HepG2 (cell line): Measurements from ENCODE around the gene UBE2C. TPM values are rescaled to one million over a fixed set of nuclear protein-coding genes. Genes with fewer than 3 reads are reported as not detected.

Experiments
- ATF4 ChIP-seq, 2 experiments: fragments of 450-650 bp in 1 of 2; sonication (generic) in 1 of 2; formaldehyde crosslinking; IDR thresholded peaks; 2 replicates each; pipeline versions ENCODE4 v1.5.0 to v1.8.0; 2020 to 2022; ENCODE audit warnings: mild to moderate bottlenecking in 1 of 2, missing genetic modification reagents in 1 of 2
- ATM ChIP-seq: fragments of 450-650 bp; IDR thresholded peaks from 2 replicates; pipeline ENCODE4 v1.7.1; 2017; ENCODE audit warnings: mild to moderate bottlenecking, borderline replicate concordance
- CHCHD3 ChIP-seq: sonication (generic); formaldehyde crosslinking; IDR thresholded peaks from 2 replicates; pipeline ENCODE4 v1.8.0; 2022; ENCODE audit warnings: mild to moderate bottlenecking, missing genetic modification reagents, moderate library complexity
- CHD2 ChIP-seq: IDR thresholded peaks from 2 replicates; pipeline ENCODE4 v1.6.1; 2011; ENCODE audit warnings: low read depth, low read length, improper control_type of control experiment
- HNRNPL ChIP-seq: fragments of 200-400 bp; formaldehyde crosslinking; IDR thresholded peaks from 2 replicates; pipeline ENCODE4 v1.6.1; 2017; ENCODE audit warnings: mild to moderate bottlenecking, low read depth, low read length
- KLF13 ChIP-seq: sonication (generic); formaldehyde crosslinking; IDR thresholded peaks from 2 replicates; pipeline ENCODE4 v1.4.0; 2020; ENCODE audit warnings: mild to moderate bottlenecking, missing genetic modification reagents
- PITX1 ChIP-seq: sonication (generic); formaldehyde crosslinking; IDR thresholded peaks from 2 replicates; pipeline ENCODE4 v1.5.1; 2020; ENCODE audit warnings: mild to moderate bottlenecking, missing genetic modification reagents
- PPARG ChIP-seq: conservative IDR thresholded peaks from 2 replicates; pipeline ENCODE4 v1.6.1; 2016; ENCODE audit warnings: missing biosample characterization, missing genetic modification reagents
- SIX4 ChIP-seq: sonication (generic); formaldehyde crosslinking; IDR thresholded peaks from 2 replicates; pipeline ENCODE4 v1.4.0; 2020; ENCODE audit warnings: missing genetic modification reagents
- SRF ChIP-seq: IDR thresholded peaks from 2 replicates; pipeline ENCODE4 v1.6.1; 2011; ENCODE audit warnings: mild to moderate bottlenecking, low read depth, low read length, moderate library complexity
- STAT5B ChIP-seq: sonication (generic); formaldehyde crosslinking; IDR thresholded peaks from 2 replicates; pipeline ENCODE4 v1.4.0; 2020; ENCODE audit warnings: missing genetic modification reagents
- ZFP36 ChIP-seq: fragments of 150-350 bp; IDR thresholded peaks from 2 replicates; pipeline ENCODE4 v1.6.1; 2018; ENCODE audit warnings: borderline replicate concordance, low read length, low read depth; ENCODE audit not compliant: partially characterized antibody
- ZHX1 ChIP-seq: sonication (generic); formaldehyde crosslinking; IDR thresholded peaks from 2 replicates; pipeline ENCODE4 v1.8.1; 2022; ENCODE audit warnings: low read depth, mild to moderate bottlenecking, missing genetic modification reagents
- ZNF503 ChIP-seq: sonication (generic); formaldehyde crosslinking; IDR thresholded peaks from 2 replicates; pipeline ENCODE4 v1.4.0; 2020; ENCODE audit warnings: missing genetic modification reagents
- ZNF556 ChIP-seq: sonication (generic); formaldehyde crosslinking; IDR thresholded peaks from 2 replicates; pipeline ENCODE4 v1.4.0; 2020; ENCODE audit warnings: mild to moderate bottlenecking, missing genetic modification reagents, borderline replicate concordance
- ZNF687 ChIP-seq: sonication (generic); formaldehyde crosslinking; IDR thresholded peaks from 2 replicates; pipeline ENCODE4 v1.5.1; 2020; ENCODE audit warnings: mild to moderate bottlenecking, missing genetic modification reagents, moderate library complexity
- ZNF703 ChIP-seq: sonication (generic); formaldehyde crosslinking; IDR thresholded peaks from 2 replicates; pipeline ENCODE4 v1.5.1; 2020; ENCODE audit warnings: missing genetic modification reagents, mild to moderate bottlenecking, moderate library complexity, borderline replicate concordance
- polyA plus RNA-seq, 8 experiments: library from polyadenylated mRNA; depleted of rRNA in 3 of 8; stranded (reverse) in 7 of 8; unstranded in 1 of 8; fragments of >200 nt; fragmentation: Illumina TruSeq in 4 of 8; extraction: Trizol in 4 of 8; gene quantifications; 2 replicates each; pipeline versions ENCODE4 v1.2.1 to v1.2.3, GENCODE V29; 2011 to 2016; ENCODE audit warnings: low read depth in 4 of 8, missing spikeins in 1 of 8, mixed read lengths in 1 of 8; ENCODE audit not compliant: insufficient read depth in 1 of 8
- total RNA-seq, 5 experiments: library from RNA; depleted of rRNA; stranded (reverse); fragments of >200 nt; fragmentation: Illumina TruSeq; extraction: Trizol; gene quantifications; 2 replicates each; pipeline ENCODE4 v1.2.3, GENCODE V29; 2016; ENCODE audit warnings: low read depth in 1 of 5
- TF ChIP-seq, protein P1 (sequence below): sonication (generic); formaldehyde crosslinking; IDR thresholded peaks from 2 replicates; pipeline ENCODE4 v1.5.1; 2020; ENCODE audit warnings: missing genetic modification reagents, mild to moderate bottlenecking, borderline replicate concordance

UBE2C gene
- total and polyA plus RNA-seq, 2 of the 13 experiments (the other 11 are each of a cell fraction or from before 2014, with no cell fraction given), result 100 to 123 TPM

- TF ChIP-seq, protein P1, sequence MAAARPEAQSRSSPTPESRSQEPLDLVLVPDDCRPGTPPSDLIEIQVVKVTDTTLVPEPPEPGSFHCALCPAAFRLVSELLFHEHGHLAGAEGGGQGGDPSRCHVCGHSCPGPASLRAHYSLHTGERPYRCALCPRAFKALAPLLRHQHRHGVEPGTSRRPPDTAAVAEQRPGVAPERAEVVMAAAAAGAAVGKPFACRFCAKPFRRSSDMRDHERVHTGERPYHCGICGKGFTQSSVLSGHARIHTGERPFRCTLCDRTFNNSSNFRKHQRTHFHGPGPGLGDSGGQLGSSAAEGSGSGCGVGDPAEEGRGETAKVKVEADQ (CRISPR knock-in tag), result peak; percentile 76
- TF ChIP-seq PITX1, result peak; percentile 45; the same call in 1 of the 2 replicates
- no peak; the same call in 1 of the 2 replicates for TF ChIP-seq KLF13
- TF ChIP-seq ATF4 (CRISPR knock-in tag; IDR thresholded peaks at IDR 0.05), result no peak
- TF ChIP-seq SRF, result peak; percentile 65; the same call in 1 of the 2 replicates
- TF ChIP-seq CHD2, result peak; percentile 84
- TF ChIP-seq ATM, result no peak
- TF ChIP-seq HNRNPL, result peak; percentile 72; the same call in 1 of the 2 replicates
- TF ChIP-seq ZNF556 (CRISPR knock-in tag), result peak; percentile 46; the same call in 1 of the 2 replicates
- peak; percentile 58 for TF ChIP-seq PPARG (CRISPR knock-in tag)
- TF ChIP-seq SIX4 (CRISPR knock-in tag), result peak; percentile 72
- TF ChIP-seq CHCHD3 (CRISPR knock-in tag), result no peak
- no peak for TF ChIP-seq ZHX1
- no peak for TF ChIP-seq ZNF703 (CRISPR knock-in tag)
- TF ChIP-seq ZFP36, result no peak
- 0 out of 2 replicates have a peak, but pooled peaks have one; percentile 26 for TF ChIP-seq ZNF503 (CRISPR knock-in tag)
- peak; percentile 61; the same call in 1 of the 2 replicates for TF ChIP-seq STAT5B
- TF ChIP-seq ZNF687 (CRISPR knock-in tag), result peak; percentile 90
Measured at GRCh38 chr20:45857114-45857881, 44.9 kb downstream of the UBE2C start, which contains the start of the genes ACOT8 and ZSWIM3 (continued).
